GM12872 (cell line): ENCODE data around the gene HTT.

ENCODE experiments used
- CTCF ChIP-seq: IDR thresholded peaks from 3 replicates; pipeline ENCODE4 v1.5.1; 2011; ENCODE audit warnings: low read depth, mild to moderate bottlenecking, low read length, moderate library complexity; ENCODE audit not compliant: insufficient read depth

HTT gene

GRCh38 chr4:3119464-3119863 lies 45.0 kb downstream of the HTT start:
- no peak for TF ChIP-seq CTCF

- no peak for TF ChIP-seq CTCF
Measured at GRCh38 chr4:3121110-3121509, 46.6 kb downstream of the HTT start.

- TF ChIP-seq CTCF, result no peak
Measured at GRCh38 chr4:3121596-3121995, 47.1 kb downstream of the HTT start.

GRCh38 chr4:3122081-3122563 lies 47.6 kb downstream of the HTT start:
- TF ChIP-seq CTCF, result no peak

GRCh38 chr4:3123181-3123671 lies 48.7 kb downstream of the HTT start:
- TF ChIP-seq CTCF, result no peak

GRCh38 chr4:3124070-3124767 lies 49.7 kb downstream of the HTT start:
- no peak for TF ChIP-seq CTCF

GRCh38 chr4:3127112-3127511 lies 52.6 kb downstream of the HTT start:
- TF ChIP-seq CTCF, result no peak
